GM19372 (cell line): ENCODE measurements around the gene ACOD1.
"Not testable (repeated sequence)": the region's sequence is repeated elsewhere in the genome, so short reads cannot be mapped to it uniquely, and the experiment has no call there.

Experiments
- ATAC-seq: cut with Tn5 transposase; IDR thresholded peaks from one replicate; pipeline ENCODE4 v1.9.1; 2021; ENCODE audit warnings: mild to moderate bottlenecking, low read depth, moderate library complexity; ENCODE audit not compliant: unreplicated experiment

ACOD1 gene

GRCh38 chr13:76950101-76950500 lies 1.8 kb downstream of the ACOD1 start:
- no peak for ATAC-seq

GRCh38 chr13:76953968-76954367 lies 5.7 kb downstream of the ACOD1 start:
- ATAC-seq, result no peak

DNA sequence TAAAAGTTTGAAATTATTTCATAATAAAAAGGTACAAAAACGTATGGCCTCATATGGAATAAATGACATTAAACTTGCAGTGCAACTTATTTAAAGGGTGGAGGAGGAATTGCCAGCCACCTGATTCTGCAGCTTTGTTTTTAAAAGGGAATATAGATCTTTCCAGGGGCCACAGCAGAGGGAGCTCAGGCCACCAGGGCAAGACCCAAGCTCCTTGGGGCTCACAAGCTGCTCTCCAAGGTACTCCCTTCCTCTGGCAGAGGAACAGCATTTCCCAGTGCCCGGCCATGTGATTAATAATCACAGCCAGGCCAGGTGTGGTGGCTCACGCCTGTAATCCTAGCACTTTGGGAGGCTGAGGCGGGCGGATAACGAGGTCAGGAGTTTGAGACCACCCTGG lies 6.2 kb downstream of the ACOD1 start:
- ATAC-seq, result no peak

DNA sequence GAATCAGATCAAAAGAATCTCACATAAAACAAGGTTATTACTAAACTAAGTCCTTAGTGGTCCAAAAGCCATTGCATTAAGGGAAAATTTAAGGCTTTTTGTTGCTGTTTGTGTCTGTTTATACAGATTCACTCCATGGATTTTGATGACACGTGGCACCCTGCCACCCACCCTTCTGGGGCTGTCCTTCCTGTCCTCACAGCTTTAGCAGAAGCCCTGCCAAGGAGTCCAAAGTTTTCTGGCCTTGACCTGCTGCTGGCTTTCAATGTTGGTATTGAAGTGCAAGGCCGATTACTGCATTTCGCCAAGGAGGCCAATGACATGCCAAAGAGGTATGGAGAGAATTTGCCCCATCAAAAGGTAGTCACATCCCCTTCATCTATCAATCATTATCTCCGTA lies 6.9 kb downstream of the ACOD1 start:
- ATAC-seq, result no peak

DNA sequence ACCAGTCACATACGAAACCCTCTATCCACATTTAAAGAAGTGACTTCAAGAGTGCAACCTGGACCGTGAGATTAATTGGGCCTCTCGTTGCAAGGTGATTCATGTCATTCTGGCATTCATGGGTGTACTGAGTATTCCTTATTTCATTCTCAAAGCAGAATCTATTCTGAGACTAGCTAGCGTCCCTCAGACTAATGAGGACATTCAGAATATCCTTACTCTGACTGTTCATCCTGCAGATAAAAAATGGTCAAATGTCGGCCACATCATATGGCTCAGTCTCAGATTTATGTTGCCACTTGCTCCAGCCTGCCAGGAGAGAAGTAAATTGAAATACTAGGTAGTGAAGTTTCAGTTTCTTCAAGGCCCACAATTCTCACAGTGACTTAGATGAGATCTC lies 7.3 kb downstream of the ACOD1 start:
- ATAC-seq, result no peak

DNA sequence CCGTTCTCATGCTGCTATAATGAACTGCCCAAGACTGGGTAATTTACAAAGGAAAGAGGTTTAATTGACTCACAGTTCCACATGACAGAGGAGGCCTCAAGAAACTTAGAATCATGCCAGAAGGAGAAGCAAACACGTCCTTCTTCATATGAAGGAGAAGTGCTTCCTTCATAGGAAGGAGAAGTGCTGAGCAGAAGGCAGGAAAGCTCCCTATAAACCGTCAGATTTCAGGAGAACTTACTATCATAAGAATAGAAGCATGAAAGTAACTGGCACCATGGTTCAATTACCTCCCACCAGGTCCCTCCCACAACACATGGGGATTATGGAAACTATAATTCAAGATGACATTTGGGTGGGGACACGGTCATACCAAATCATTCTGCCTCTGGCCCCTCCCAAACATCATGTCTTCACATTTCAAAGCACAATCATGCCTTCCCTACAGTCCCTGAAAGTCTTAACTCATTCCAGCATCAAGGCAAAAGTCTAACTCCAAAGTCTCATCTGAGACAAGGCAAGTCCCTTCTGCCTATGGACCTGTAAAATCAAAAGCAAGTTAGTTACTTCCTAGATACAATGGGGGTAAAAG lies 10.6 kb downstream of the ACOD1 start:
- no peak for ATAC-seq

- not testable (repeated sequence) for ATAC-seq
Measured at GRCh38 chr13:76959734-76960133, 11.4 kb downstream of the ACOD1 start.

DNA sequence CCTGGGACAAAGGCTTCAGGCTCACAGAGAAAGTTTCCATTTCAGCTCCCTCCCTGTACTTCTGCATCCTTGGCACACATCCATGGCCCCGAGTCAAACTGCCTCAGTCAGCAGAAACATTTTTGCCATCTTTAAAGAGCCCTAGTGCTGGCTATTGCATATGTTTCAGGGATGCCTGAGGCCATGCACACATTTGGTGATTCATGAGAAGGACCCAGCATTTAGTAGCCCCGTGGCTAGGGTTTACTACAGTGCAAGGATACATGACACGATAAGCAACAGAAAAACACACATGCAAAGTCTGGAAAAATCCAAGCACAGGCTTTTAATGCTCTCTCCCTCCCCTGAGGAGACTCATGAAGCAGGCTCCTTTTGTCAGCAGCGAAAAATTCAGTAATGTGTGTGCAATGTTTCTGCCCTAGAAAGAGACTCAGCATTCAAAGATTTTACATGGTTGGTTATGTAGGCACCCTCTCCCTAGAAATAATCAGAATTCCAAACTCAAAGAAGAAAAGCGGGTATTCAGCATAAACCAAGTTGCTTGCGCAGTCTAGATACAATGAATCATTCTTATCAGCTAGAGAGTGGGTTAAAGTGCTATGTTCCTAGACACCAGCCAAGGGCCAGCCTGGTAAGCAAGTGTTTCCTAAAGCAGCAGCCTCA lies 17.6 kb downstream of the ACOD1 start:
- no peak for ATAC-seq

GRCh38 chr13:76967031-76967430 lies 18.7 kb downstream of the ACOD1 start:
- ATAC-seq, result no peak

GRCh38 chr13:76968041-76968440 lies 19.7 kb downstream of the ACOD1 start:
- no peak for ATAC-seq

GRCh38 chr13:76969488-76970365 lies 21.4 kb downstream of the ACOD1 start:
- ATAC-seq, result no peak

DNA sequence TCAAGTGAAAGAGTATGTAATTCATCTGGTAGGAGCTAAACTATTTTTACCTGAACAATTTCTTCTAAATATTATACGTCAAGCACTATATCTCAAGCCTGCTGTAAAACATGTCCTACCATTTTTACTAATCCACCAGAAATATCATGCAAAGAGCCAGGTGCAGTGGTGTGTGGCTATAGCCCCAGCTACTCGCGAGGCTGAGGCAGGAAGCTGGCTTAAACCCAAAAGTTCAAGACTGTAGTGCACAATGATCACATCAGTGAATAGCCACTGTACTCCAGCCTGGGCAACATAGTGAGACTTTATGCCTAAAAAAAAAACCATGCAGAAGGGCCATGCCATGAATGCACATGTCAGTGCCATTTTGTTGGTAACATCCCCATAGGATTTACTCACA lies 22.9 kb downstream of the ACOD1 start:
- no peak for ATAC-seq

- no peak for ATAC-seq
Measured at GRCh38 chr13:76971851-76972829, 23.8 kb downstream of the ACOD1 start.

DNA sequence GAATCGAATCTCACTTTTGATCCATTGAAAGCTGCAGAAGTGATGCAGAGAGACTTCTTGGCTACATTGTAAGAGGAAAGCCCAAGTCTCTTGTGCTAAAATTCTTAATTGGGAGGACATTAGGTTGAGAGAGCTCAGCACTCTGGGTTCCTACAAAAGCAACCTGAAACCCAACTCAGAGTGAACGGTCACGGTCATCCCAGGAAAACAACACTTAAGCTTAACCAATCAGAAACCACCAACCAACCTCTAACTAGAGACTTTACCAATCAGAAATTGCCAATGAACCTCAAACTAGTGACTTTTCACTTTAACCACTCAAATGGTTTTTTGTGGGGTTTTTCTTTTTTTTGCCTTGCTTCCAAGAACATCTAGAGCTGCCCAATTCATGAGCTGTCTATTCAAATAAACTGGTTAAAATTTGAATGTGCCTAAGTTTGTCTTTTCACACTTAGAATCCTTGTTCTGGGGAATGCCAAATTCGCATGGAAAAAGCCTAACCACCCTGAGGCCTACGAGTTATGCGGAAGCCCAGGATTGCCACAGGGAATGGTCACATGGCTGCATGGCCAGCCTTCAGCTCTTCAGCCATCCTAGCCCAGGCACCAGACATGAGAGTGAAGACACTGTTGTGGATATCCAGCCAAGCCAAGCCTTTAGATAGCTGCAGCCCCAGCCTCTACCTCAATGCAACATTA lies 25.8 kb downstream of the ACOD1 start:
- ATAC-seq, result no peak

GRCh38 chr13:76974618-76974975 lies 26.3 kb downstream of the ACOD1 start:
- no peak for ATAC-seq

GRCh38 chr13:76975863-76976262 lies 27.6 kb downstream of the ACOD1 start:
- ATAC-seq, result no peak

- no peak for ATAC-seq
Measured at GRCh38 chr13:76976490-76976889, 28.2 kb downstream of the ACOD1 start.

DNA sequence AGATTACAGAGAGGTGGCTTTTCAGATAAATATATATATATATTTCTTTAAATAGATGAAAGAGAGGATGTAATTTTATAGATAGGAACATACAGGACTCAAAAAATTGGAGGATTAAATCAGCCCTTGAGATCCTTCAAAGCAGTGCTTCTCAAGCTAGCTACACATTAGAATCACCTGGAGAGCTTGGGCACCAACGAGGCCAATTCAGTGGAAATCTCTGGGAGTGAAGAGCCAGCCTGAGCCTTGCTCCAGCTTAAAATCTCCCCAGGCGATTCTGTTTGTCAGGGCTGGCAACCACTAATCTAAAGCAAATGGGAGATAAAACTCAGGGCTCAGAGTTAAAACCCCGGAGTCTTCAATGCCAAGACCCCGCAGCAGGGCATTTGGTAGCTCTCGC lies 28.6 kb downstream of the ACOD1 start:
- ATAC-seq, result no peak

DNA sequence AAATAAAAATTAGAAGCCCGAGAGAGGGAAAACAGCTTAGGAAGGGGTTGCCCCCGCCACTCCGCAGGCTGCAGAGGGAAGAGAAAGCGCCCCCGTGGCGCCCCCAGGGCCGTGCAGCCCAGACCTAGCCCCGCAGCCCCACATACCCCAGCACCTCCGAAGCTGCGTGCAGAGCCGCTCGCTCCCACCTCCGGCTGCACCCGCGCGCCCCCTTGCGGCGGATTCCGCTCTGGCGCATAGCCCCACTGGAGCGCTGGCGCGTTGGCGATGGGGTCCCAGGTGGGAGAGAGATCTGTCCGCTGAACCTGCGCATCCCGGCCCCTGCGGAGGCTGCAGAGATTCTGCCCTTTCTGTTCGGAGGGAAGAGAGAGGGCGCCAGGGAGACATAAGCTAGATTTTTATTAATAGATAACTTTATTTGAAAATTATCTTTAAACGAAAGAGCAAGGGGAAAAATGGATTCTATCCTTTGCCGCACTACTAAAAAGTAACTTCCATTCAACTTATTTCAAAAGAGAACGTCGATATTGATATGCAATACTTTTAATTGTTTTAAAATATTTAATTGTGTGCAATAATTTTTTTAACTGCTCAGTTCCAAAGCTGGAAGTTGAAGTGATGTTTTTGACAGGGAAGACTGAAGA lies 31.9 kb downstream of the ACOD1 start:
- peak; percentile 100 for ATAC-seq
